ENCODE data around the gene SVOPL. TPM values are rescaled to one million over a fixed set of nuclear protein-coding genes. Genes with fewer than 3 reads are reported as not detected.

SVOPL gene
- total RNA-seq, 1 donor from 2014 or later: 0.81 TPM

- intact Hi-C loops (cut with DNase I): no loop called here
- DNase-seq (no peak), ATAC-seq (no peak)
- Histone ChIP-seq H3K4me3 (no peak overlapping the region), H3K9me3 (peaks cover 15% of the 10 kb centered on the region), H3K27ac (no peak overlapping the region), H3K36me3 (peaks cover 67% of the 10 kb centered on the region), H3K4me1 (no peaks in the 10 kb centered on the region), H3K27me3 (no peaks in the 10 kb centered on the region)
- TF ChIP-seq CTCF (IDR thresholded peaks at IDR 0.05): no peak
Observed at GRCh38 chr7:138568655-138569054, 132.5 kb downstream of the SVOPL start.

GRCh38 chr7:138565451-138566114 lies 135.6 kb downstream of the SVOPL start:
- intact Hi-C loops (cut with DNase I): no loop called here
- Histone ChIP-seq H3K36me3 (peaks cover 59% of the 10 kb centered on the region), H3K4me1 (no peaks in the 10 kb centered on the region), H3K9me3 (peaks cover 15% of the 10 kb centered on the region), H3K4me3 (no peak overlapping the region), H3K27ac (no peak overlapping the region), H3K27me3 (no peaks in the 10 kb centered on the region)
- DNase-seq (no peak), ATAC-seq (peak; percentile 60)
- no peak for TF ChIP-seq CTCF (IDR thresholded peaks at IDR 0.05)

- DNase-seq (no peak), ATAC-seq (peak; percentile 81)
- peaks cover 15% of the 10 kb centered on the region for H3K9me3 ChIP-seq
- H3K27ac ChIP-seq: no peak overlapping the region
- no peaks in the 10 kb centered on the region for H3K27me3 ChIP-seq
- peaks cover 55% of the 10 kb centered on the region for H3K36me3 ChIP-seq
- no peak overlapping the region for H3K4me3 ChIP-seq
- intact Hi-C loops (cut with DNase I): no loop called here
- H3K4me1 ChIP-seq: no peaks in the 10 kb centered on the region
- no peak for TF ChIP-seq CTCF (IDR thresholded peaks at IDR 0.05)
Observed at GRCh38 chr7:138565071-138565450, 136.1 kb downstream of the SVOPL start.

- Histone ChIP-seq H3K9me3 (peaks cover 15% of the 10 kb centered on the region), H3K4me3 (no peak overlapping the region), H3K36me3 (peaks cover 48% of the 10 kb centered on the region), H3K27me3 (no peaks in the 10 kb centered on the region), H3K4me1 (no peaks in the 10 kb centered on the region), H3K27ac (peak overlapping the region; percentile 4)
- intact Hi-C loops (cut with DNase I): no loop called here
- no peak for TF ChIP-seq CTCF (IDR thresholded peaks at IDR 0.05)
- ATAC-seq (peak; percentile 57), DNase-seq (no peak)
Observed at GRCh38 chr7:138564365-138564764, 136.8 kb downstream of the SVOPL start.

GRCh38 chr7:138563808-138564207 lies 137.4 kb downstream of the SVOPL start:
- H3K27ac ChIP-seq: peak overlapping the region; percentile 4
- intact Hi-C loops (cut with DNase I): no loop called here
- DNase-seq: no peak

More at GRCh38 chr7:138563808-138564207, 137.4 kb downstream of the SVOPL start:
- peaks cover 15% of the 10 kb centered on the region for H3K9me3 ChIP-seq
- H3K4me1 ChIP-seq: no peaks in the 10 kb centered on the region
- H3K4me3 ChIP-seq: no peak overlapping the region
- H3K27me3 ChIP-seq: no peaks in the 10 kb centered on the region
- TF ChIP-seq CTCF (IDR thresholded peaks at IDR 0.05): no peak
- peaks cover 43% of the 10 kb centered on the region for H3K36me3 ChIP-seq
- ATAC-seq: peak; percentile 8

Measured in upper lobe of right lung (tissue), 1 donor.